Muscle of arm (tissue), 12 donors: ENCODE data around the gene KIF20B. TPM values are rescaled to one million over a fixed set of nuclear protein-coding genes. Genes with fewer than 3 reads are reported as not detected.
"Not testable (repeated sequence)": the region's sequence is repeated elsewhere in the genome, so short reads cannot be mapped to it uniquely, and the experiment has no call there.

Experiments
- DNase-seq: peaks from one replicate; pipeline ENCODE4 v3.0.0-alpha.2; 2013
- polyA plus RNA-seq, 12 donors: library from polyadenylated mRNA; unstranded; fragments of 120-200 nt; gene quantifications; one replicate each; pipeline ENCODE4 v1.2.1, GENCODE V29; 2013; ENCODE audit not compliant: insufficient read length in 12 of 12

KIF20B gene
- polyA plus RNA-seq, 12 donors: 5.6 to 15.4 (median 9.5) TPM; not detected in 1

GRCh38 chr10:89782470-89782869 lies 81.1 kb downstream of the KIF20B start:
- no peak for DNase-seq

GRCh38 chr10:89783406-89783805 lies 82.0 kb downstream of the KIF20B start:
- DNase-seq: no peak

GRCh38 chr10:89785095-89785494 lies 83.7 kb downstream of the KIF20B start:
- DNase-seq: no peak

- DNase-seq: no peak
These were observed 87.9 kb downstream of the KIF20B start for GRCh38 chr10:89789188-89789877.

- DNase-seq: no peak
These were observed 90.8 kb downstream of the KIF20B start for GRCh38 chr10:89792187-89792586.

- DNase-seq: peak; percentile 79
These were observed 92.4 kb downstream of the KIF20B start for GRCh38 chr10:89793649-89794254.

GRCh38 chr10:89795840-89796239 lies 94.5 kb downstream of the KIF20B start:
- DNase-seq: no peak

- no peak for DNase-seq
These were observed 96.7 kb downstream of the KIF20B start for GRCh38 chr10:89798092-89798491.

- no peak for DNase-seq
These were observed 98.2 kb downstream of the KIF20B start for GRCh38 chr10:89799573-89799972.

- no peak for DNase-seq
These were observed 104.2 kb downstream of the KIF20B start for GRCh38 chr10:89805599-89806013.

GRCh38 chr10:89808842-89809241 lies 107.5 kb downstream of the KIF20B start:
- no peak for DNase-seq

GRCh38 chr10:89809766-89810165 lies 108.4 kb downstream of the KIF20B start:
- no peak for DNase-seq

- DNase-seq: no peak
These were observed 109.6 kb downstream of the KIF20B start for GRCh38 chr10:89810908-89811525.

GRCh38 chr10:89813546-89813945 lies 112.2 kb downstream of the KIF20B start:
- DNase-seq: no peak

GRCh38 chr10:89814278-89814677 lies 112.9 kb downstream of the KIF20B start:
- DNase-seq: no peak

GRCh38 chr10:89815049-89815853 lies 113.9 kb downstream of the KIF20B start:
- no peak for DNase-seq

GRCh38 chr10:89819008-89819407 lies 117.6 kb downstream of the KIF20B start:
- not testable (repeated sequence) for DNase-seq

Other genes starting within 250 kb of the KIF20B start
- gene SLC16A12, start 166.0 kb upstream of the KIF20B start, polyA plus RNA-seq: 1 to 10 TPM in 11 of 12 donors, not detected in 1; 1.3 to 2.9 (median 1.6) TPM
- 10 to 100 TPM in 11 of 12 donors, not detected in 1; 11.7 to 18.6 (median 16.2) TPM for gene PANK1, start 56.3 kb upstream of the KIF20B start, polyA plus RNA-seq